DMS114 treated with DMSO at 0.1 percent for 48 hours (cell line): ENCODE data around the gene BCORL1.

Experiments used
- DNase-seq: peaks from one replicate; lab custom pipeline; 2025; ENCODE audit not compliant: unreplicated experiment; lab: John Stamatoyannopoulos, UW

Gene BCORL1

DNA sequence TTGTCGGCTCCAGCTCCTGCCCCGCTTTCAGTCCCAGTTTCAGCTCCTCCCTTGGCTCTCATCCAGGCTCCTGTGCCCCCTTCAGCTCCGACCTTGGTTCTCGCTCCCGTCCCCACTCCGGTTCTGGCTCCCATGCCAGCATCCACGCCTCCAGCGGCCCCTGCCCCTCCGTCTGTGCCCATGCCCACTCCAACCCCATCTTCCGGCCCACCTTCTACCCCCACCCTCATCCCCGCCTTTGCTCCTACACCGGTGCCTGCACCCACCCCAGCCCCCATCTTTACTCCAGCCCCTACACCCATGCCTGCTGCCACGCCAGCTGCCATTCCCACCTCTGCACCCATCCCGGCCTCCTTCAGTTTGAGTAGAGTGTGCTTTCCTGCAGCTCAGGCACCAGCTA is 31.2 kb downstream of the BCORL1 start:
- DNase-seq: no peak

- DNase-seq: no peak
These were observed 31.9 kb downstream of the BCORL1 start for GRCh38 chrX:130014356-130014755.

DNA sequence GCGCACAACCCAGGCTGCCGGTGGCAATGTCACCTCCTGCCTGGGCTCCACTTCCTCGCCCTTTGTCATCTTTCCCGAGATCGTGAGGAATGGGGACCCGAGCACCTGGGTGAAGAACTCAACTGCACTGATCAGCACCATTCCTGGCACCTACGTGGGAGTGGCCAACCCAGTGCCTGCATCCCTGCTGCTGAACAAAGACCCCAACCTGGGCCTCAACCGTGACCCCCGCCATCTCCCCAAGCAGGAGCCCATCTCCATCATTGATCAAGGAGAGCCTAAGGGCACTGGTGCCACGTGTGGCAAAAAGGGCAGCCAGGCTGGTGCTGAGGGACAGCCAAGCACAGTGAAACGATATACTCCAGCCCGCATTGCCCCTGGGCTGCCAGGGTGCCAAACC is 32.3 kb downstream of the BCORL1 start:
- no peak for DNase-seq

- no peak for DNase-seq
These were observed 32.7 kb downstream of the BCORL1 start for GRCh38 chrX:130015181-130015580.

DNA sequence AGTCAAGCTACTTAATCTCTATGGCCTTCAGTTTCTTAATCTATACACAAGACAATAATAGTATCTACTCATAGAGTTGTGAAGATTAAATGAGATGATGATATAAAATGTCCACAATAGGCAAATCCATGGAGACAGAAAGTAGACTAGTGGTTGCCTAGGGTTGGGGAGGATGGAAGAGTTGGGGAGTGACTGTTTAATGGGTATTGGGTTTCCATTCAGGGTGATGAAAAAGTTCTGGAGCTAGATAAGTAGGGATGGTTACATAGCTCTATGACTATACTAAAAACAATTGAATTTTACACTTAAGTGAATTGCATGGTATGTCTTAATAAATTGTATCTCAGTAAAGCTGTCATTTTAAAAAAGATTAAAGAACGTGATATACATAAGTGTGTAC is 35.7 kb downstream of the BCORL1 start:
- DNase-seq: no peak

GRCh38 chrX:130020661-130021324 is 38.4 kb downstream of the BCORL1 start:
- no peak for DNase-seq

GRCh38 chrX:130024127-130024526 is 41.7 kb downstream of the BCORL1 start:
- DNase-seq: no peak

DNA sequence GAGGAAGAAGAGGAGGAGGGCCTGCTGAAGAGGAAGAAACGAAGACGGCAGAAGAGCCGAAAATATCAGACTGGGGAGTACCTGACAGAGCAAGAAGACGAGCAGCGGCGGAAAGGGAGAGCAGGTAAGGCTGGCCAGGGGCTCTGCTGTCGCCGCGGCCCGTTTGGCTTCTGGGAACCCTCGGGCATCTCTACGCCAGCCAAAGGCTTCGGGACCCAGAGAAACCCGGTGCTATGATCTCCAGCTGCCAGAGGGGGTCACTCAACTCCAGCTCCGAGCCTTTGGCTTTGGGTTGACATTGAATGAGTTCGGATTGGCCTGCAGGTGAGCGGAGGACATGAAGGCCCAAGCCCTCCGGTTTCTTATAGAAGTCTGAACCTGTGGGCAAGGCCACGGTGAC is 42.8 kb downstream of the BCORL1 start:
- DNase-seq: no peak

DNA sequence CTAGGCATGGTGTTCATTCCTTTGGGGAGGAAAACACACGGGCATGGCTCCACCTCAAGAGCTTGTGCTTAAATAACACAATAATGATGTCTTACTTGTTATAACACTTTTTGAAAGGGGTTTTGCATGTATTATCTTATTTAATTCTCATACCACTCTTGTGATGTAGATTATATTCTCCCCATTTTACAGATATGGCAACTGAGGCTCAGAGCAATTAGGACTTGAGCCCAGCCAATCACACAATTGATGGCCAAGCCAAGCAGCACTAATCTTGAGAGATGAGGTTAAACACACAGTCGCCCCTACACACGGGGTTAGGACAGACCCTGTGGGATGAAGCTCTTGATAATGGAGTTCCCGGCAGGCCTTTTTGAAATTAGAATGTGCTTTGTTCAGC is 45.1 kb downstream of the BCORL1 start:
- DNase-seq: no peak

DNA sequence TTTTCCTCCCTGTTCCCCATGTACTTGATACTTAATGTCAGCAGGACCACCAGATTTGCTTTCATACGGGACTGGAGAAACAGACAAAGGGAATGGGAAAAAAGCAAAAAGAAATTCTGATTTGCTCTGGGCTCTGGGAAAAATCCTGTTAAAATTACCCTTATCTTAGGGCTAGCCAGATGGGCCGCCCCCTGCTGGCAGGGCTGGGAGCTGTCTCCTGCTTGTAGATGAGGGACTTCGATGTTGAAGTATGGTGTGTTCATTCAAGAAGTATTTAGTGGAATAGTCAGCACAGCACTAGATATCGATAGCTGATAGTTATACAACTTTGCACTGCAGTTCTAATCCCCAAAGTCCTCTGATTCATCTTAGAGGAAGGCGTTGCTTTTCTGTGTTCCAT is 45.8 kb downstream of the BCORL1 start:
- DNase-seq: no peak

GRCh38 chrX:130030826-130031225 is 48.4 kb downstream of the BCORL1 start:
- DNase-seq: no peak

DNA sequence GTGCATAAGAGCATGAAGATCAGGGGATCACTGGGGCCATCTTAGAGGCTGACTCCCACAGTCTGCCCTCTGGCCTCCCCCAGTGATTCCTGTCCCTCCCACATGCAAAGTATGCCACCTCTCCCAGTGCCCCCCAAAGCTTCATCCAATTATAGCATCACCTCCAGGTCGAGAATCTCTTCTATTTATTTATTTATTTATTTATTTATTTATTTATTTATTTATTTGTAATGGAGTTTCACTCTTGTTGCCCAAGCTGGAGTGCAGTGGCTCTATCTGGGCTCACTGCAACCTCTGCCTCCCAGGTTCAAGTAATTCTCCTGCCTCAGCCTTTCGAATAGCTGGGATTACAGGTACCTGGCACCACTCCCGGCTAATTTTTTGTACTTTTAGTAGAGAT is 50.1 kb downstream of the BCORL1 start:
- DNase-seq: no peak

GRCh38 chrX:130034178-130034577 is 51.7 kb downstream of the BCORL1 start:
- DNase-seq: no peak

GRCh38 chrX:130039847-130040246 is 57.4 kb downstream of the BCORL1 start:
- DNase-seq: no peak

DNA sequence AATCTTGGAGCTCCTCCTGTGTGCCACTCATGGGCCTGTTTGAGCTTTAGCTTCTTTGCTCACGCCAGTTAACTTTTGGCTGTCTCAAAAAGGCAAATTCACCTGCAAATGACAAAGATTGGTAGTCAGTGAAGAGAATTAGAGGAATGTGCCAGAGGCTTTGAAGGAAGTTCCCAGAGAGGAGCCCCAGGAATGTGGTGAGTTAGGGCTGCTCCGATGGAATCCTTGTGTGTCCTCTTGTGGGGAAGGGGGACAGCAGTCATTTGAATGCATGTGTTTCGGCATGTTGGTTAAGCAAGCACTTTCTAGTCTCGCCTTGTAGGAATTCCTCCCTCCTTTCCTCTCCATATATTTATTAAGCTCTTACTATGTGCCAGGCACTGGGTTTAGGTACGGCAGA is 65.0 kb downstream of the BCORL1 start:
- no peak for DNase-seq

DNA sequence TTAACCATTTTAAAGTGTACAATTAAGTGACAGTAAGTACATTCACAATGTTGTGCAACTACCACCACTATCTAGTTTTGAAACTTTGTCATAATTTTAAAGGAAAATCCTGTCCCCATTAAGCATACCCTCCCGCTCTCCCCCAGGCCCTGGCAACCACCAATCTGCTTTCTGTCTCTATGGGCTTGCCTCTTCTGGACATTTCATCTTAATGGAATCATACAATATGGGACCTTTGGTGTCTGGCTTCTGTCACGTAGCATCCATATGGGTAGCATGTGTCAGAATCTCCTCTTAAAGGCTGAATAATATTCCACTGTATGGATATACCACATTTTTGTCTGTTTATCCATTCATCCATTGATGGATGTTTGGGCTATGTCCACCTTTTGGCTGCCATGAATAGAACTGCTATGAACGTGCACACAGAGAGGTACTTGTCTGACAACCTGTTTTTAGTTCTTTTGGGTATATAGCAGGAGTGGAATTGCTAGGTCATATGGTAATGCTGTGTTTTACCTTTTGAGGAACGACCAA is 66.3 kb downstream of the BCORL1 start:
- DNase-seq: no peak

DNA sequence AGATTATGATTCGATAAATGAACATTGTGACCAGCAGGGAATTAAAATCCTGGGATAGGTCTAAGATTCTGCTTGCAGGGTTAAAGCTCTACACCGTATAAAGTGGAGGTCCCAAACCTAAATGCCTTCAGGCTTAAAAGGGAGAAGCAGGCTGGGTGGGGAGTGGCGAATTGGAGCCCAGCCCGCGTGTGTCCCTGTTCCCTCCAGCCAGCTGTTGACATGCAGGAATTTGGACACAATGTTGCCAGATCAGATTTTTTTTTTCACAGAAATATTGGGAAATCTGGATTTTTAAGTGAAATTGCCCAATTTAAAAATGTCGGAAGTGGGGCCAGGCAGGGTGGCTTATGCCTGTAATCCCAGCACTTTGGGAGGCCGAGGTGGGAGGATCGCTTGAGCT is 67.4 kb downstream of the BCORL1 start:
- DNase-seq: no peak

DNA sequence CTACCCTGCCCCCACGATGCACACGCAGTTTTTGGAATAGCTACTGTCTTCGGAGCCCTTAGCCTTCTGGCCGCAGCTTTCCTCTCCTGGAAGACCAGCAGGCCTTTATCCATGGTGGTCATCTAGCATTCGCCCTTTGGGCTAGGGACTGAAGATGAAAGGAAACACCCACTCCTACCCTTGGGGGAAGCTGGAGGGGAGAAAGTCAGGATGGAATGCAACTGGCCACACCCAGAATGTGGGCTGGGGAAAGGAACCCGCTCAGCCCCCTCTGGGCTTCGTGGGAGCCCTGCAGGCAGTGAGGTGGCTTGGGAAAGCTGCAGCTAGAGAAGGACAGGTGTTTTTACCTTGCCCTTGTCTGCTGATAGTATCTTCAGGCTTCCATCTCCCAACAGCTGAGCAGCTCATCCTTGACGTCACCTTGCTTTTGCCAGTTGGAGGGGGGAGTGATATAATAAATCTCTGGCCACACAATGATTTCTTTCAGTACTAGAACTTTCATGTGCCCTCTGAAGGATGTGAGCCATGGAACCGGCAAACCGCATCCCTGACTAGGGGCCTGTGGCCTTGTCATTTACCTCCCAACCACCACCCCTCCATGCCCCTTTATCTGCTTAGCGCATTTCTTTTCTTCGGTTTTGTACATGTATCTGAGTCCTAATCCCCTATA is 68.9 kb downstream of the BCORL1 start:
- no peak for DNase-seq

- DNase-seq: no peak
These were observed 70.8 kb downstream of the BCORL1 start for GRCh38 chrX:130053236-130053635.

- no peak for DNase-seq
These were observed 72.7 kb downstream of the BCORL1 start for GRCh38 chrX:130055103-130055502.

DNA sequence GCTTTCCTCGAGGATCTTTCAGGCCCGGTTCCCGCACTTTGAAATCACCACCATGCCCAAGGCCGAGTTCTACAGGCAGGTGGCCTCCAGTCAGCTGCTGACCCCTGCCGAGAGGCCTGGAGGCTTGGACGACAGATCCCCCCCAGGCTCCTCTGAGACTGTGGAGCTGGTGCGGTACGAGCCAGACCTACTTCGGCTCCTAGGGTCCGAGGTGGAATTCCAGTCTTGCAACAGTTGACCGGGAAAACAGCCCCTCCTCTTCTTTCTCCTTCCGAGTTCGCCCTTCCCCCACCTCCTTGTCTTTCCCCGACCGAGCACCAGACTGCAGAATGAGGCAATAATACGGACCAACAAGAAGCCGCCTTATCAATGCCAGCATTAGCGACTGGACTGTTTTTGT is 73.5 kb downstream of the BCORL1 start:
- no peak for DNase-seq

GRCh38 chrX:130057209-130057608 is 74.8 kb downstream of the BCORL1 start:
- DNase-seq: no peak

DNA sequence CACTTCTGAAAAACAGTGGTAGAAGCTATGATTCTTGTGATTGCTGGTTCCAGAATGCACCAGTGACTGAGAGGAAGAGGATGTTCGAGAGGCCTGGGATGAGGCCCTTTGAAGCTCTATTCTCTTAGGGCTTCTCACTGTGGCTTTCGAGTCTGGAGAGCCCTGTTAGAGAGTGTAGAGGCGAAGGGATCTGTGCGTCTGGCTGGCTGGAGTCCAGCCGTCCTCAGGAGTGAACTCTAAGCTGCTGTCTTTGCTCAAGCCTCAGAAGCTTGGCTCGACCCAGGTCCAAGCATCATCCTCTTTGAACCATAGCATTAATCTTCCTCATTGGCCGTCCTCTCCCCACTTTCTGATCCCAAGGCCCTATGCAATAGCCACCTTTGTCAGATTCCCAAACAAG is 76.2 kb downstream of the BCORL1 start:
- DNase-seq: no peak
